Fibroblast of mammary gland (primary cell): Measurements from ENCODE around the gene CTSE.

Experiments used
- DNase-seq: peaks from one replicate; pipeline ENCODE4 v3.0.0-alpha.2; 2010; ENCODE audit warnings: low read depth
- H3K4me3 ChIP-seq: 2 replicates; pipeline ENCODE4 v1.5.1; 2011; ENCODE audit warnings: low read depth, mild to moderate bottlenecking, low read length, moderate library complexity; ENCODE audit not compliant: control insufficient read depth
- CTCF ChIP-seq: conservative IDR thresholded peaks from 2 replicates; pipeline ENCODE4 v1.5.1; 2011; ENCODE audit warnings: low read depth, low read length, inconsistent platforms; ENCODE audit not compliant: control insufficient read depth, insufficient read depth

The CTSE gene

GRCh38 chr1:206003854-206004800 is 19.6 kb downstream of the CTSE start:
- no peak overlapping the region for H3K4me3 ChIP-seq
- no peak for DNase-seq
- no peak for TF ChIP-seq CTCF

DNA sequence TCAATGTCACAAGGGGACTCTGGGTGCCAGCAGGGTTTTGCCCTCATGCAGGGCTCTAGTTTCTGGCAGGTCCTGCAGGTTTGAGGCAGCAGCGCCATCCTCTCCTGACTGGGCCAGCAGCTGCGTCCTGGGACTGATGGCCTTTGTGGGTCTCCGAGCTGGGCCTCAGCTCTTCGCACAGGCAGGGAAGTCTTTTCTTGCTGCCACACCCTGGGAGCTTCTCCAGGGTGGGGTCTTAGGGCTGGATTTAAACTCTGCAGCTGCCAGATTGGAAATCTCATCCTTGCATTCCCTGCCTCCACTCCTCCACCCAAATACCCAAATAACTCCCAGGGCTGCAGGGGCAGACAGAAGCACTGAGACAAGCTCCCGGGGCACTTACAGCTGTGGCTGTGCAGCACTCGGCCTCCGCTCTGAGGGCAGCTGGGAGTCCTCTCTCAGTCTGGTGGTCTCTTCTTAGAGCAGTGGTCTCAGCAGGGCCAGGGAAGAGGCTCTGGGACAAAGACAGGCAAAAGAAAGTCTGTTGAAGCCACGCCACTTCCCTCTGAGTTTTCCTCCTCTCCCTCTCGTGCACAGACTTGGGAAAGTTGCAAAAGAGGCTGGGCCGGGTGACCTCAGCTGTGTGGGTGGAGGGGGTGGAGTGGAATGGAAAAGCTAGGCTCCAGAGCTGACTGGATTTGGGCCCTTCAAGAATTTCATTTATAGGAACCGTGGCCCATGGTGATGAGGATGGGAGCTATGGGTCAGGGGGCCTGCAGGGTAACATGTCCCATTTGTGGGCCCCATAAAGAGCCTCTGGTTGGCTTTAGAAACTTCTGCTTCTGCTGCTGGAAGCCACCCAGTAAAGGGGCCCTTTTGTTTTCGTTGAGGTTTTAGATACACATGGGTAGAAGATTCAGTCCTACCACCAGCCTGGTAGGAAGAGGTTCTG is 20.6 kb downstream of the CTSE start, which contains the start of gene RAB7B:
TSS of gene RAB7B (minus strand) at position 525 of the 931 bp plus-strand sequence. CDS start 9,260 bp downstream, outside the sequence.
- DNase-seq, result peak; percentile 79
- no peak for TF ChIP-seq CTCF
- H3K4me3 ChIP-seq, result peak within 1 kb of the TSS; percentile 51

- DNase-seq, result no peak
- no peak for TF ChIP-seq CTCF
- peak overlapping the region; percentile 51 for H3K4me3 ChIP-seq
These were observed 21.5 kb downstream of the CTSE start for GRCh38 chr1:206002160-206002559.

GRCh38 chr1:206001476-206001888 is 22.2 kb downstream of the CTSE start:
- DNase-seq, result peak; percentile 97
- peak overlapping the region; percentile 25 for H3K4me3 ChIP-seq
- peak; percentile 1 for TF ChIP-seq CTCF

GRCh38 chr1:206000641-206001339 is 22.9 kb downstream of the CTSE start:
- H3K4me3 ChIP-seq, result peak overlapping the region; percentile 10
- DNase-seq, result peak; percentile 74
- no peak for TF ChIP-seq CTCF
